Bone marrow (tissue), 2 donors: ENCODE measurements around the gene EPHB1.
"Not testable (repeated sequence)": the region's sequence is repeated elsewhere in the genome, so short reads cannot be mapped to it uniquely, and the experiment has no call there.

Experiments
- DNase-seq, 2 donors: peaks; one replicate each; lab custom pipeline; 2025; lab: John Stamatoyannopoulos, UW

EPHB1 gene

GRCh38 chr3:135084976-135085375, 289.9 kb downstream of the EPHB1 start:
- DNase-seq = no peak

- DNase-seq = no peak
These were observed 290.8 kb downstream of the EPHB1 start for GRCh38 chr3:135085652-135086436.

- DNase-seq = no peak
These were observed 292.7 kb downstream of the EPHB1 start for GRCh38 chr3:135087782-135088181.

GRCh38 chr3:135089451-135089850, 294.4 kb downstream of the EPHB1 start:
- no peak for DNase-seq

- DNase-seq = no peak
These were observed 295.1 kb downstream of the EPHB1 start for GRCh38 chr3:135090020-135090717.

GRCh38 chr3:135091946-135092345, 296.9 kb downstream of the EPHB1 start:
- no peak for DNase-seq

- DNase-seq = no peak
These were observed 298.1 kb downstream of the EPHB1 start for GRCh38 chr3:135093121-135093520.

- DNase-seq = no peak
These were observed 302.4 kb downstream of the EPHB1 start for GRCh38 chr3:135097276-135097946.

GRCh38 chr3:135099734-135100355, 304.8 kb downstream of the EPHB1 start:
- DNase-seq = no peak

GRCh38 chr3:135100366-135100765, 305.3 kb downstream of the EPHB1 start:
- no peak for DNase-seq

GRCh38 chr3:135103917-135104316, 308.9 kb downstream of the EPHB1 start:
- DNase-seq = no peak

- no peak for DNase-seq
These were observed 311.4 kb downstream of the EPHB1 start for GRCh38 chr3:135106445-135106844.

- no peak for DNase-seq
These were observed 312.0 kb downstream of the EPHB1 start for GRCh38 chr3:135107043-135107442.

GRCh38 chr3:135109681-135110080, 314.6 kb downstream of the EPHB1 start:
- no peak for DNase-seq

- not testable (repeated sequence) for DNase-seq
These were observed 319.5 kb downstream of the EPHB1 start for GRCh38 chr3:135114551-135114950.

GRCh38 chr3:135117977-135118376, 322.9 kb downstream of the EPHB1 start:
- no peak for DNase-seq

- DNase-seq = no peak
These were observed 323.7 kb downstream of the EPHB1 start for GRCh38 chr3:135118792-135119191.

GRCh38 chr3:135125171-135125801, 330.2 kb downstream of the EPHB1 start:
- DNase-seq = no peak

- no peak for DNase-seq
These were observed 332.9 kb downstream of the EPHB1 start for GRCh38 chr3:135127946-135128470.

GRCh38 chr3:135128818-135129217, 333.8 kb downstream of the EPHB1 start:
- DNase-seq = no peak

- DNase-seq = no peak
These were observed 336.2 kb downstream of the EPHB1 start for GRCh38 chr3:135131290-135131689.
